ENCODE data around the gene BAG5.

BAG5 gene

GRCh38 chr14:103523575-103523954, 38.9 kb downstream of the BAG5 start:
- no peak overlapping the region for H4K91ac ChIP-seq (ENCODE audit: low read depth, low read length, poor library complexity)
- peaks cover 13 to 27% of the 10 kb centered on the region in 2 donors for H3K36me3 ChIP-seq (replicated peaks in 1 of 2; ENCODE audit: control insufficient read depth in 2 of 2, insufficient read depth in 2 of 2, low read length in 2 of 2)
- peaks cover 13% of the 10 kb centered on the region for H3K79me1 ChIP-seq (ENCODE audit: low read depth, low read length)
- H3K4me2 ChIP-seq (ENCODE audit: insufficient read depth, low read length, poor library complexity, severe bottlenecking): peak overlapping the region; percentile 94
- H3K14ac ChIP-seq (ENCODE audit: low read length): no peak overlapping the region
- H3K4me1 ChIP-seq (ENCODE audit: control insufficient read depth in 2 of 2, insufficient read depth in 1 of 2, low read depth in 1 of 2, low read length in 2 of 2): peaks cover 20 to 50% of the 10 kb centered on the region in 2 donors
- peak overlapping the region in 1 of 2 donors; percentile 100 for H3K4me3 ChIP-seq (ENCODE audit: low read length in 2 of 2)
- peaks cover 0 to 18% (median 2%) of the 10 kb centered on the region in 3 experiments for H3K27me3 ChIP-seq (ENCODE audit: control insufficient read depth in 3 of 3, insufficient read depth in 3 of 3, low read depth in 1 of 3, low read length in 3 of 3)
- no peak overlapping the region for H2BK5ac ChIP-seq (ENCODE audit: low read length)
- no peak overlapping the region for H4K8ac ChIP-seq (ENCODE audit: low read depth, low read length)
- no CpG with 5 or more reads among the region's 10 CpGs for WGBS, 2 donors (ENCODE audit: extremely low coverage in 2 of 2, insufficient read length in 2 of 2, insufficient replicate concordance in 1 of 2)
- H2BK120ac ChIP-seq (ENCODE audit: low read depth, low read length): no peak overlapping the region
- no peak overlapping the region for H3K27ac ChIP-seq (replicated peaks; ENCODE audit: low read length)
- H2BK15ac ChIP-seq (ENCODE audit: low read length): no peak overlapping the region
- H3K9ac ChIP-seq (ENCODE audit: low read depth, low read length, poor library complexity): no peak overlapping the region
- H2AK5ac ChIP-seq (ENCODE audit: low read depth, low read length): no peak overlapping the region
- DNase-seq (ENCODE audit: low spot score): no peak
- H3K23ac ChIP-seq (ENCODE audit: low read depth, low read length, poor library complexity): no peak overlapping the region
- peak overlapping the region; percentile 93 for H2AFZ ChIP-seq (ENCODE audit: low read length)
- no peak overlapping the region for H3K18ac ChIP-seq (ENCODE audit: low read length)
- no peaks in the 10 kb centered on the region for H3K9me3 ChIP-seq (replicated peaks in 1 of 2; ENCODE audit: control insufficient read depth in 2 of 2, insufficient read depth in 1 of 2, low read depth in 1 of 2, low read length in 2 of 2)
- H3K4ac ChIP-seq (ENCODE audit: low read length): no peak overlapping the region
- H2BK12ac ChIP-seq (ENCODE audit: low read length): no peak overlapping the region

DNA sequence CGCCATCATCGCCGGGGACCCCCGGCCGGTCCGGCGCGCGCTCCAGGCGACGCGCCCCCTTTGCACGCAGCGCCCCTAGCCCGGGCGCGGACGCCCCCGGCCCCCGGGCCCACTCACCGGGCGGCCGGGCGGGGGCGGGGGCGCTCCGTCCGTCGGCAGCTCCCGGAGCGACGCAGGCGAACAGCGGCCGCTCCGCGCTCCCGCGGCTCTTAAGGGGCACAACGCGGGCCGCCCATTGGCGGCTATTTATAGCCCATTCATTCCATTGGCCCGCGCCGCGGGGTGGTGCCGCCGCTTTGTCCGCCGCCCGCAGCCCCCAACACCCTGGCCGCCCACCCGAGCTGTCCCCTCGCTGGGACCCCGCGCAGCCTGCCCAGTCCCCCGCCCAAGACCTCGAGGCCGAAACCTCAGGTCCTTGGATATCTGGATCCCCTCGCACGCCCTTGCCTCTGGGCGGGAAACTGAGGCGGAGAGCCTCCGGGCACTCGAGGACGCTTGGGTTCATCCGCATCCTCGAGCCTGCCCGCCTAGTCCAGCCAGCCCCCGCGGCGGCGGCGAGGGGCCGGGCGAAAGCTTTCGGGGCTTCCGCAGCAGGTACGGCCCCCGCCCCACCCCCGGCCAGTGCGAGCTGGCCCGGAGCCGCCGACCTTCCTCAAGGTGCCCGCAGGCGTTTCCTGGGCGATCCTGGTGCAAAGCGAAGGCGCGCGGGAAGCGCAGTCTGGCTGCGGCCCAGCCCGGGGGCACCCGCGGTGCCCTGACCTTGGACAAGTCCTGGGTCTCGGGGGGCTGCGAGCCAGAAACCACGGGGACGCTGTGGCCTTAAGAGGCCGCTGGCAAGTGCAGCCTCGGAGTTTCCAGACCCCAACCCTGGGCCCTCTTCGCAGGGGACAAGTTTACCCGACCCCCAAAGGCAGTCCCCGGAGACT, 39.5 kb downstream of the BAG5 start, which contains the start of gene CKB:
TSS of gene CKB (minus strand) at position 182 of the 926 bp plus-strand sequence. CDS start 337 bp downstream, outside the sequence.
- H2BK12ac ChIP-seq (ENCODE audit: low read length): peak within 1 kb of the TSS; percentile 93
- peak within 1 kb of the TSS; percentile 81 for H2BK15ac ChIP-seq (ENCODE audit: low read length)
- peak within 1 kb of the TSS; percentile 93 for H2AFZ ChIP-seq (ENCODE audit: low read length)
- peak within 1 kb of the TSS; percentile 87 for H2BK5ac ChIP-seq (ENCODE audit: low read length)
- no peak within 1 kb of the TSS for H4K91ac ChIP-seq (ENCODE audit: low read depth, low read length, poor library complexity)
- peak within 1 kb of the TSS; percentile 98 for H3K18ac ChIP-seq (ENCODE audit: low read length)
- WGBS, 2 donors (ENCODE audit: extremely low coverage in 2 of 2, insufficient read length in 2 of 2, insufficient replicate concordance in 1 of 2): no CpG with 5 or more reads among the region's 107 CpGs
- no peak within 1 kb of the TSS for H3K4ac ChIP-seq (ENCODE audit: low read length)
- H2BK120ac ChIP-seq (ENCODE audit: low read depth, low read length): peak within 1 kb of the TSS; percentile 91
- peaks cover 13% of the 10 kb centered on the region for H3K79me1 ChIP-seq (ENCODE audit: low read depth, low read length)
- H3K4me1 ChIP-seq (ENCODE audit: control insufficient read depth in 2 of 2, insufficient read depth in 1 of 2, low read depth in 1 of 2, low read length in 2 of 2): peaks cover 22 to 53% of the 10 kb centered on the region in 2 donors
- peak within 1 kb of the TSS; percentile 94 for H3K4me2 ChIP-seq (ENCODE audit: insufficient read depth, low read length, poor library complexity, severe bottlenecking)
- no peaks in the 10 kb centered on the region for H3K9me3 ChIP-seq (replicated peaks in 1 of 2; ENCODE audit: control insufficient read depth in 2 of 2, insufficient read depth in 1 of 2, low read depth in 1 of 2, low read length in 2 of 2)
- peaks cover 0 to 18% (median 2%) of the 10 kb centered on the region in 3 experiments for H3K27me3 ChIP-seq (ENCODE audit: control insufficient read depth in 3 of 3, insufficient read depth in 3 of 3, low read depth in 1 of 3, low read length in 3 of 3)
- peaks cover 13 to 27% of the 10 kb centered on the region in 2 donors for H3K36me3 ChIP-seq (replicated peaks in 1 of 2; ENCODE audit: control insufficient read depth in 2 of 2, insufficient read depth in 2 of 2, low read length in 2 of 2)
- DNase-seq (ENCODE audit: low spot score): peak; percentile 74
- peak within 1 kb of the TSS; percentile 97 for H3K9ac ChIP-seq (ENCODE audit: low read depth, low read length, poor library complexity)
- peak within 1 kb of the TSS; percentile 96 for H2AK5ac ChIP-seq (ENCODE audit: low read depth, low read length)
- H3K4me3 ChIP-seq (ENCODE audit: low read length in 2 of 2): peak within 1 kb of the TSS; percentile 98 to 100
- H3K23ac ChIP-seq (ENCODE audit: low read depth, low read length, poor library complexity): peak within 1 kb of the TSS; percentile 91
- H3K14ac ChIP-seq (ENCODE audit: low read length): peak within 1 kb of the TSS; percentile 99
- no peak within 1 kb of the TSS for H3K27ac ChIP-seq (replicated peaks; ENCODE audit: low read length)
- H4K8ac ChIP-seq (ENCODE audit: low read depth, low read length): no peak within 1 kb of the TSS

DNA sequence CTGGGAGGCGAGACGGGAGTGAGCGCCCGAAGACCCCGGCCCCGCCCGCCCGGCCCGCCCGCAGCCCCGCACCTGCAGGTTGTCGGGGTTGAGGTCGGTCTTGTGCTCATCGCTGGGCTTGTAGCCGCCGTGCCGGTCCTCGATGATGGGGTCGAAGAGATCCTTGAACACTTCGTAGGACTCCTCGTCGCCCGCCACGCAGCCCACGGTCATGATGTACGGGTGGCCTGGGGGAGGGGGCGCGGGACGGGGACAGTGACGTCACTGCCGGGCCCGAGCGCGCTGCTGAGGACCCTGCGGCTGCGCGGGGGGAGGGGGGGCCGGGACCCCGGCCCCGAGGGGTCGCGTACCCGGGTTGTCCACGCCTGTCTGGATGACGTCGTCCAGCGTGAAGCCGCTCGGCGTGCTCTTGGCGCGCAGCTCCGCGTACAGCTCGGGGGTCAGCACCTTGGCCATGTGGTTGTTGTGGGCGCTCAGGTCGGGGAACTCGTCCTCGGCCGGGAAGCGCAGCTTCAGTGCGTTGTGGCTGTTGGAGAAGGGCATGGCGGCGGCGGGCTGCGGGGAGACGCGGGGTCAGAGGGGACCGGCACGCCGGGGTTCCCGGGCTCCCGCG, 40.4 kb downstream of the BAG5 start:
- H3K27me3 ChIP-seq (ENCODE audit: control insufficient read depth in 3 of 3, insufficient read depth in 3 of 3, low read depth in 1 of 3, low read length in 3 of 3): peaks cover 0 to 18% (median 2%) of the 10 kb centered on the region in 3 experiments
- H2BK12ac ChIP-seq (ENCODE audit: low read length): peak overlapping the region; percentile 93
- no peak overlapping the region for H3K4ac ChIP-seq (ENCODE audit: low read length)
- H3K18ac ChIP-seq (ENCODE audit: low read length): peak overlapping the region; percentile 98
- H3K14ac ChIP-seq (ENCODE audit: low read length): peak overlapping the region; percentile 99
- no peak for DNase-seq (ENCODE audit: low spot score)
- no peaks in the 10 kb centered on the region for H3K9me3 ChIP-seq (replicated peaks in 1 of 2; ENCODE audit: control insufficient read depth in 2 of 2, insufficient read depth in 1 of 2, low read depth in 1 of 2, low read length in 2 of 2)
- H3K9ac ChIP-seq (ENCODE audit: low read depth, low read length, poor library complexity): peak overlapping the region; percentile 97
- peak overlapping the region; percentile 91 for H3K23ac ChIP-seq (ENCODE audit: low read depth, low read length, poor library complexity)
- H3K4me2 ChIP-seq (ENCODE audit: insufficient read depth, low read length, poor library complexity, severe bottlenecking): peak overlapping the region; percentile 75
- H2AK5ac ChIP-seq (ENCODE audit: low read depth, low read length): peak overlapping the region; percentile 96
- H2BK15ac ChIP-seq (ENCODE audit: low read length): peak overlapping the region; percentile 45
- H2BK120ac ChIP-seq (ENCODE audit: low read depth, low read length): peak overlapping the region; percentile 91
- peak overlapping the region; percentile 98 to 100 for H3K4me3 ChIP-seq (ENCODE audit: low read length in 2 of 2)
- peaks cover 13% of the 10 kb centered on the region for H3K79me1 ChIP-seq (ENCODE audit: low read depth, low read length)
- H2AFZ ChIP-seq (ENCODE audit: low read length): no peak overlapping the region
- peaks cover 13 to 27% of the 10 kb centered on the region in 2 donors for H3K36me3 ChIP-seq (replicated peaks in 1 of 2; ENCODE audit: control insufficient read depth in 2 of 2, insufficient read depth in 2 of 2, low read length in 2 of 2)
- no peak overlapping the region for H4K91ac ChIP-seq (ENCODE audit: low read depth, low read length, poor library complexity)
- peaks cover 22 to 57% of the 10 kb centered on the region in 2 donors for H3K4me1 ChIP-seq (ENCODE audit: control insufficient read depth in 2 of 2, insufficient read depth in 1 of 2, low read depth in 1 of 2, low read length in 2 of 2)
- H2BK5ac ChIP-seq (ENCODE audit: low read length): peak overlapping the region; percentile 87
- no peak overlapping the region for H4K8ac ChIP-seq (ENCODE audit: low read depth, low read length)
- H3K27ac ChIP-seq (replicated peaks; ENCODE audit: low read length): no peak overlapping the region
- no CpG with 5 or more reads among the region's 74 CpGs for whole genome bisulfite sequencing, 2 donors (ENCODE audit: extremely low coverage in 2 of 2, insufficient read length in 2 of 2, insufficient replicate concordance in 1 of 2)

Measured in neuronal stem cell (in vitro differentiated cells).